ENCODE results near the gene TMEM184B.

TMEM184B gene

GRCh38 chr22:38273135-38273826 is 471 bp upstream of the TMEM184B start:
- no peak for DNase-seq

GRCh38 chr22:38271927-38272372 is 860 bp downstream of the TMEM184B start:
- peak; percentile 66 for DNase-seq

DNA sequence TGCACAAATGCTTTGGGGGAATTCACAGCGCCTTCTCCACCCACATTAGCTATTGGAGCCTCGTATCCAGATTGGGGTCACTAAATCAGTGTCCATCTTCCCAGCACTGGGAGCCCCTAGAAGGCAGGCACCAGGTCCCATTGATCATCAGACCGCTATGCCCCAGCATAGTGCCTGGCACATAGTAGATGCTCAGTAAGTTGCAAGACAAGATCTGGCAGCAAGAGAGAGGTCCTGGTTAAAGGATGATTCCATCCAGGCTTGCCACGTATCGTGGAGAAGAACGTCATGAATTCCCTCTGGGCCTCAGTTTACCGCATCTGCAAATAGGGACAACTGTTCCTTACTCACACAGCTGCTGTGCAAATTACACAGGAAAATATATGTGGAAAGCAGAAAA is 1.7 kb downstream of the TMEM184B start:
- no peak for DNase-seq

DNA sequence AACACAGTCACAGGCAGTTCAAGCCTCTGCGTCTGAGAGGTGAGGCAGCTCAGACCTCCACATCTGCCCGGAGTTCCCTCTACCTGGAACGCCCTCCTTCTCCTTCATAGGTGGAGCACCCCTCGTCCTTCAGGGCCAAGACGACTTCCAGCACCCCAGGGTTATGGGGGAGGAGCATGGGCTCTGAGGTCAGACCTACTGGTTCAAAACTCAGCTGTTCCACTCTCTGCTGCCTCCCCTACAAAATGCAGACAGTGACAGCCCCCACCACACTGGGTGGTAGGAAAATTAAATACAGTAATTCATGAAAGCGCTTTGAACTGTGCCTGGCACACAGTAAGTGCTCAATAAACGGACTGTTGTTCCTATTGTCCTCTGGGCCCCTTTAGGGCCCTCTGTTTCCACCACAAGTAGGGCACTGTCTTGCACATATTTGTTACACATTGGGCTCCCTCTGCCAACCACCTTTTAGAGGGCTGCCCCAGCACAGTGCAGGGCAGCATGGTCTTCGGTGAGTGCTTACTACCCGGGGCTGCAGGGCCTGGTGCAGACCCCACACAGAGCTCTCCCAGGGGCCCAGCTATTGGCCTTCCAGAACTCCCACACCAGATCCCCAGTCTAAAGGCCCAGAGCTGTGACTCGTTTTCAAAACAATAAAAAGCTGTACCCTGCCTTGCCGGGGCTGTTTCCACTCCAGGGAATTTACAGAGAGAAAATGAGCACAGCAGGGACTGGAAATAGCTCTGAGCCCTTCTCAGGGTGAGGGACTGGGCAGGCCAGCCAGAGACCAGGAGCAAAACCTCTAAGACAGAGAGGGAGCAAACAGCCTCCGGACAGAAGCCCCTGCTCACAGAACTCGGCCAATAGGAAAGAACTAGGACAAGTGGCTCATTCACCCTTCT is 2.5 kb downstream of the TMEM184B start:
- DNase-seq, result no peak

- DNase-seq, result no peak
Observed at GRCh38 chr22:38269466-38269865, 3.3 kb downstream of the TMEM184B start.

- no peak for DNase-seq
Observed at GRCh38 chr22:38267086-38267485, 5.7 kb downstream of the TMEM184B start.

DNA sequence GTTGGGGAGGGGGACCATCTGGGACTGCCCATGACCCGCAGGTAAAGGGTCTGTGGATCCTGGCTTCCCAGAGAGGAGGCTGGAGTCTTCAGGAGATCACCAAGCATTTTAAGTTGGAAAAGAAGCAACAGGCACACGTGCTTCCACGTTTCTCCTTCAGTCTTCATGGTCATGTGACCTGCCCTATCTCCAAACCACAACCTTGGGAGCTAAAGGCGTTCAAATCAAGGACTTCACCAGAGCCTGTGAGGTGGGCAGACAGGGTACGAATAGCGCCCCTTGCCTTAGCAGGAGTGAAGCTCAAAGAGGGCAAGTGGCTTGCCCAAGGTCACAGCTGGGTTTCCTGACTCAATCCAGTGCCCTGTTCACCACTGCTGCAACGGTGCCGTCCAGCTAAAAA is 6.7 kb downstream of the TMEM184B start:
- no peak for DNase-seq

DNA sequence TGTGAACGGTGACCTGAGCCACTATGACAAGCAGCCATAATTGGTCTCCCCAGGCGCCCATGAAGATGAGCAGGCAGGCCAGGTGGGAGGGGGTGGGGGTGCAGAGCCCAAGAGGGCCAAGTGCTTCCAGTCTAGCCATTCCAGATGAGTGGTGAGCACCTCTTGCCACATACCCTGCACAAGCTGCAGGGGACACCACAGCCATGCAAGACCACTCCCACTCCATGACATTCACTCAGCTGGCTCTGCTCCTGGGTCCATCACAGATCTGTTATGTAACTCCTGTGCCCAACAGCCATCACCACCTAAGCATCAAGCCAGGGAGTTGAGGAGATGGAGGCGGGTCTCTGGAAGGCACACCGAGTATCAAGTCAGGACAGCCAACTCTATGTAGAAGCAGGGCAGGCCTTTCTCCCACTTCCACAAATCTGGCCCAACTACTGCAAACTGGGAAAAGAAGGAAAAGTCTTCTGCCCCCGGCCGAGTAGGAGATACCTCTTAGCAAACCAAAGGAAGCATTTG is 8.4 kb downstream of the TMEM184B start:
- DNase-seq, result no peak

DNA sequence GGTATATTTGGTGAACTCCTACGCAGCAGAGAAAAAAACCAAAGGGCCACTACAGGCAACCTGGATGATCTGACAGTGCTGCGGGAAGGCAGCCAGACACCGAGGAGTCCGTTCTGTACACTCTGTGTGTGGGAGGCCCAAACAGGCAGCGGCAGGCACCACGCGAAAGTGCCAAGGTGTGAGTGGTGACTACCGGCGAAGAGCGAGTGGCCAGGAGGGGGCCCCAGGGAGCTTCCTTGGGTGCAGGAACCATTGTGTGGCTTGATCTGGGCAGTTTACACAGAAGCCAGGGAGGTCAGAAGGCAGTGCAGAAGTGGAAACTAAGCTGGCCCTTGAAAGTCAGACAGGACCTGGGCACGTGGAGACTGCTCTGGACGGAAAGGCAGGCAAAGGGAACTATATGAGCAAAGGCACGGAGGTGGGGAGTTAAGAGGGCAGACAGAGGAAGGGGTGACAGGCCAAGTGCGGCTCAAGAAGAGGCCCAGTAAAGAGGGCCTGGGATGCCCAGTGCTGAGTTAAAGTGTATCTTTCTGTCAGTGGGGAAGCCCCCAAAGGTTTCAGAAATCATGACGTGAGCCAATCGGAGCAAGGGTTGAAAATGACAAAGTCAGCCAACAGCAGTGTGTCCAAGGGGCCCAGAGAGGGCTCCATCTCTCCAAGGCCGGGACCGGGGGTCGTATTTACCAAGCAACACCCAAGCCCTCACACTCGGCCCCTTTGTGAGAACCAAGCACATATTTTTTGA is 10.6 kb downstream of the TMEM184B start:
- no peak for DNase-seq

- DNase-seq, result no peak
Observed at GRCh38 chr22:38260761-38261681, 11.8 kb downstream of the TMEM184B start.

DNA sequence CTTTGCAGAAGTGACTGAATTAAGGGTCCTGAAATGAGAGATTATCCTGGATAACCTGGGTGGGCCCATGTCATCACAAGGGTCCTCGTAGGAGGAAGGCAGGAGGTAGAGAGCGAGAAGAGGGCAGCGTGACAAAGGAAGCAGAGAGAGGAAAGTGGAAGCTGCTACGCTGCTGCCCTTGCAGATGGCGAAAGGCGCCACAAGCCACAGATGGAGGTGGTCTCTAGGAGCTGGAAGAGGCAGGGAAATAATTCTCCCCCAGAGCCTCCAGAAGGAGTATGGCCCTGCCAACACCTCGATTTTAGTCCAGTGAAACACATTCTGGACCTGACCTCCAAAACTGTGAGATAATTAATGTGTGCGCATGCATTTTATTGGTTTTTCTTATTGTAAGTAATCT is 13.4 kb downstream of the TMEM184B start:
- no peak for DNase-seq

DNA sequence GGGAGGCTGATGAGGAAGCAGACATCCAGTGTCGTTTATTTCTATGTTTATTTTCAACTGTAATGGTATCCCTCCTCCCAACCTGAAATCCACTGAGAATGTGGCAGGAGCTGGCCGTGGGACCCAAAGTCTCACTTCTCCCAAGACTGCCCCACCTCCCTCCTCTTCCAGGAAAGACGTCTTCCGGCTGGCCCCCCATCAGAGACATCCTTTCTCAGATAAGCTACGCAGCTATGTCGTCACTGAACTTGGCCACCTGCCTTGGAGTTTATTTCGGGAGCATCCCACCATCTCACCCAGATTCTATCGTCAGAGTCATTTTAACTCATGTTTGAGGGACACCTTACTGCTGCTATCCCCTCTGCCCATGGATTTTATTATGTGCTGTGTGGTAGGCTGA is 13.9 kb downstream of the TMEM184B start:
- DNase-seq, result no peak

GRCh38 chr22:38257650-38258250 is 15.1 kb downstream of the TMEM184B start:
- DNase-seq, result peak; percentile 71

DNA sequence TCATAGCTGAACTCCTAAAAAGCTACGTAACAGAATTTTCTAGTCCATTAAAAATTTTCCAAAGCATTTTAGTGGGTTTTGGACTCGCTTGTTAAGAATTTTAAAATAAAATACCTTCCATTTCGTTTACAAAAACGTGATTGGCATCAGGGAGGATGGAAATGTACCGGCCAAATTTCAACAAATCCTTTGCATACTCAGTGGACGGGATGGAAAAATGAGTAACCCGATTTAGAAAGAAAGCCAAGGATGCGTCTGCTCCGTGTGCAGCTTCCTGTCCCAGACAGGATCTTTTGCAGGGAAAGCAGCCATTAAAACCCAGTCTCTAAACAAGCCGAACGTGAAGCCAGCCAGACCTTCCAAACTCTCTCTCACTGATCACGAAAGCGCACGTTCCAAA is 15.6 kb downstream of the TMEM184B start:
- DNase-seq, result no peak

DNA sequence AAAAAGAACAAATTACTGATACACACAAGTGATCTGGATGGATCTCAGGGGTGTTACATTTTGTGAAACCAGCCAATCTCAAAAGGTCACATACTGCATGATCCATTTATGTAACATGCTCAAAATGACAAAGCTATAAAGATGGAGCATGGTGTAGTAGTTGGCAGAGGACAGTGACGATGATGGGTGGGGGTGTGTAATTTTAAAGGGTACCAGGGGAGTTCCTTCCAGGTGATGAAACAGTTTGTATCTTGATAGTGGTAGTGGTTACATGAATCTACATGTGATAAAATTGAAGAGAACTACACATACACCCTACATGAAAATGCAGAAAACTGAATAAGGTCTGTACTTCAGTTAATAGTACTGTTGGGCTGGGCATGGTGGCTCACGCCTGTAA is 17.1 kb downstream of the TMEM184B start:
- DNase-seq, result no peak

DNA sequence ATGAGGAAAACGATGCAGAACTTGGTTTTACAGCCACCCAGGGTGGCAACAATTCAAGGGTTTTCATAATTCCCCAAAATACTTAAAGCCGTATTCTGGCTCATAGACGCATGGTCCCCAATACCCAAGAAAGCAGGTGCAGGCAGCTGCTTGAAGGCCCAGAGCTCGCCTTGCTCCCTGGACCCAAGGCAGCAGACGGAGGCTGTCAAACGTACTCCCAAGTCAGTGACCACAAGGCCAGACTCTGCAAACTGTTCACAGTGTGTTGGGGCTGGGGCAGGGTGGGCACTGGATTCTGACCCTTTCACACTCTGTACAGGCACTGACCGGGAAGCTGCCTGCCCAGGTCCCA is 21.5 kb downstream of the TMEM184B start:
- DNase-seq, result no peak

DNA sequence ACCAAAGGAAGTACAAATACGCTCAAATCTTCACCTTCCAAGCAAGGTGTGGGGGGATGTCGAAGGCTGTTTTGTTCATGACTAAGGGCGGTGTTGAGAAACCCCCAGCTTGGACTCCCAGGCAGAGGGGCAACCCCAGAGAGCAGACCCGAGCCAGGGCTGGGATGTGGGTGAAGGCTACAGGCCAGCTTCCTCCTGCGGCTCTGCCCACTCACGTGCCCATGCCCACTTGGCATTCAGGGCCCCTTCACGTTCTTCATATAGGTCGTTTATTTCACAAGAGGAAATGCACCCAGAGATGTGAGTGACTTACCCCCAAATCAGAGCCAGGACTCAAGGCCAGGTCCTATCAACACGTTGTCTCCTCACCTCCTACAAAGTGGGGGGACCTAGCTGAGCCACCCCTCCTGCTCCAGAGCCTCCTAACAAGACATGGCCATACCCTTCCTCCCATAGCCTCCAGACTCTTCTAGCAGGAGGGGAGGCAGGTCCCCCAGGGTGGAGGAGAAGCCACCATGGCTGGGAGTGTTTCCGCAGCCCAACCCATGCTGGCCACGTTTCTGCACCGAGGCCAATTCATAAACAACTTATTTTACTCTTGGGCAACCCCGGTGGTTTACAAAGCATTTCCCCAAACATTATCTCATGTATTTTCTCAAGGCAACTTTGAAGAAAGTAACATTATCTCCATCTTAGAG is 22.0 kb downstream of the TMEM184B start:
- no peak for DNase-seq

- DNase-seq, result no peak
Observed at GRCh38 chr22:38249803-38250642, 22.8 kb downstream of the TMEM184B start.

GRCh38 chr22:38249301-38249700 is 23.5 kb downstream of the TMEM184B start:
- DNase-seq, result no peak

- no peak for DNase-seq
Observed at GRCh38 chr22:38248280-38248679, 24.5 kb downstream of the TMEM184B start.
